Measurements from ENCODE around the gene KDM1B.
A peak's percentile ranks its signal among the peaks of the same experiment; 100 is the strongest.

Gene KDM1B

GRCh38 chr6:18247002-18247401 lies 91.8 kb downstream of the KDM1B start (continued):
- TF ChIP-seq WT1 (tag by site-specific recombination; IDR thresholded peaks at IDR 0.05), result no peak
- no peak for TF ChIP-seq ZNF704 (tag by site-specific recombination; IDR thresholded peaks at IDR 0.05)
- TF ChIP-seq ZNF37A (tag by site-specific recombination; IDR thresholded peaks at IDR 0.05), result no peak

GRCh38 chr6:18248698-18249097 lies 93.5 kb downstream of the KDM1B start:
- Histone ChIP-seq H3K27ac (ENCODE audit: extremely low read depth, low read depth, low read length) (no peak overlapping the region), H3K36me3 (ENCODE audit: control insufficient read depth in 2 of 2, insufficient read depth in 1 of 2, low read length in 2 of 2) (peaks cover 84 to 94% of the 10 kb centered on the region in 2 experiments), H3K4me3 (ENCODE audit: low read depth, low read length) (no peak overlapping the region), H3K9me3 (ENCODE audit: control insufficient read depth, insufficient read depth, low read depth, low read length) (no peaks in the 10 kb centered on the region), H3K4me1 (ENCODE audit: control insufficient read depth, insufficient read depth, low read length) (no peaks in the 10 kb centered on the region)
- TF ChIP-seq, protein P1, sequence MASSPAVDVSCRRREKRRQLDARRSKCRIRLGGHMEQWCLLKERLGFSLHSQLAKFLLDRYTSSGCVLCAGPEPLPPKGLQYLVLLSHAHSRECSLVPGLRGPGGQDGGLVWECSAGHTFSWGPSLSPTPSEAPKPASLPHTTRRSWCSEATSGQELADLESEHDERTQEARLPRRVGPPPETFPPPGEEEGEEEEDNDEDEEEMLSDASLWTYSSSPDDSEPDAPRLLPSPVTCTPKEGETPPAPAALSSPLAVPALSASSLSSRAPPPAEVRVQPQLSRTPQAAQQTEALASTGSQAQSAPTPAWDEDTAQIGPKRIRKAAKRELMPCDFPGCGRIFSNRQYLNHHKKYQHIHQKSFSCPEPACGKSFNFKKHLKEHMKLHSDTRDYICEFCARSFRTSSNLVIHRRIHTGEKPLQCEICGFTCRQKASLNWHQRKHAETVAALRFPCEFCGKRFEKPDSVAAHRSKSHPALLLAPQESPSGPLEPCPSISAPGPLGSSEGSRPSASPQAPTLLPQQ (tag by site-specific recombination; IDR thresholded peaks at IDR 0.05), result no peak
- TF ChIP-seq ZBTB20 (tag by site-specific recombination; IDR thresholded peaks at IDR 0.05), result no peak
- TF ChIP-seq ZNF660 (tag by site-specific recombination; IDR thresholded peaks at IDR 0.05), result peak; percentile 85
- TF ChIP-seq ZNF518A (tag by site-specific recombination; conservative IDR thresholded peaks at IDR 0.05; ENCODE audit: low read depth), result no peak
- POLR2A ChIA-PET, result interaction anchor here (0.7 kb wide), 1 partner anchor 12 kb away, joined by 4 read pairs; no protein-coding TSS in a partner anchor
- CTCF ChIA-PET, result no interaction called here

GRCh38 chr6:18249271-18249670 lies 94.0 kb downstream of the KDM1B start:
- Histone ChIP-seq H3K36me3 (ENCODE audit: control insufficient read depth in 2 of 2, insufficient read depth in 1 of 2, low read length in 2 of 2) (peaks cover 84 to 94% of the 10 kb centered on the region in 2 experiments), H3K27ac (ENCODE audit: extremely low read depth, low read depth, low read length) (no peak overlapping the region), H3K4me1 (ENCODE audit: control insufficient read depth, insufficient read depth, low read length) (no peaks in the 10 kb centered on the region), H3K9me3 (ENCODE audit: control insufficient read depth, insufficient read depth, low read depth, low read length) (no peaks in the 10 kb centered on the region), H3K4me3 (ENCODE audit: low read depth, low read length) (no peak overlapping the region)
- ChIA-PET POLR2A (interaction anchor here (0.6 kb wide), 1 partner anchor 10 kb away, joined by 4 read pairs; no protein-coding TSS in a partner anchor), CTCF (no interaction called here)
- TF ChIP-seq ZNF292 (tag by site-specific recombination; IDR thresholded peaks at IDR 0.05; ENCODE audit: borderline replicate concordance, low read depth), result no peak
- no peak for TF ChIP-seq ZNF571 (tag by site-specific recombination; IDR thresholded peaks at IDR 0.05)
- no peak for TF ChIP-seq ZNF146 (tag by site-specific recombination; IDR thresholded peaks at IDR 0.05)
- TF ChIP-seq ZNF366 (tag by site-specific recombination; conservative IDR thresholded peaks at IDR 0.05), result no peak
- TF ChIP-seq ZNF112 (tag by site-specific recombination; IDR thresholded peaks at IDR 0.05), result no peak
- TF ChIP-seq ZNF843 (tag by site-specific recombination; IDR thresholded peaks at IDR 0.05), result no peak
- TF ChIP-seq ZNF629 (tag by site-specific recombination; IDR thresholded peaks at IDR 0.05), result no peak
- TF ChIP-seq GLIS1 (tag by site-specific recombination; IDR thresholded peaks at IDR 0.05), result no peak
- TF ChIP-seq ZNF501 (tag by site-specific recombination; IDR thresholded peaks at IDR 0.05), result no peak
- TF ChIP-seq HOXA7 (CRISPR knock-in tag; IDR thresholded peaks at IDR 0.05; ENCODE audit: borderline replicate concordance), result no peak
- TF ChIP-seq ZNF404 (tag by site-specific recombination; IDR thresholded peaks at IDR 0.05), result no peak
- no peak for TF ChIP-seq ZNF423 (tag by site-specific recombination; IDR thresholded peaks at IDR 0.05)
